GM12801 (cell line): ENCODE results near the gene ATPAF2.

Experiments
- CTCF ChIP-seq: IDR thresholded peaks from one replicate; pipeline ENCODE4 v1.5.1; 2011; ENCODE audit warnings: control low read depth; ENCODE audit not compliant: insufficient read length; ENCODE audit errors: extremely low read depth

ATPAF2 gene

GRCh38 chr17:18006495-18007239 is 32.3 kb downstream of the ATPAF2 start:
- no peak for TF ChIP-seq CTCF

GRCh38 chr17:18005496-18005895 is 33.5 kb downstream of the ATPAF2 start:
- TF ChIP-seq CTCF, result no peak

GRCh38 chr17:18004884-18005305 is 34.1 kb downstream of the ATPAF2 start:
- no peak for TF ChIP-seq CTCF

GRCh38 chr17:18004345-18004744 is 34.6 kb downstream of the ATPAF2 start:
- TF ChIP-seq CTCF, result no peak

- no peak for TF ChIP-seq CTCF
Measured at GRCh38 chr17:18002171-18002570, 36.8 kb downstream of the ATPAF2 start.

GRCh38 chr17:18000030-18000408 is 38.9 kb downstream of the ATPAF2 start:
- TF ChIP-seq CTCF, result no peak

GRCh38 chr17:17999364-18000029 is 39.5 kb downstream of the ATPAF2 start:
- no peak for TF ChIP-seq CTCF
